HG03066 (cell line): ENCODE measurements around the gene TELO2.
A peak's percentile ranks its signal among the peaks of the same experiment; 100 is the strongest.
"Not testable (repeated sequence)": the region's sequence is repeated elsewhere in the genome, so short reads cannot be mapped to it uniquely, and the experiment has no call there.

Experiments
- ATAC-seq: cut with Tn5 transposase; IDR thresholded peaks from one replicate; pipeline ENCODE4 v1.9.1; 2021; ENCODE audit warnings: low read depth; ENCODE audit not compliant: unreplicated experiment

TELO2 gene

GRCh38 chr16:1474796-1475551 is 18.2 kb upstream of the TELO2 start, which contains the start of gene CLCN7:
Gene CLCN7, minus strand, starts transcription at chr16:1475028. Its CDS starts 54 bp downstream, at chr16:1474974.
- peak; percentile 76 for ATAC-seq

GRCh38 chr16:1475552-1476114 is 17.5 kb upstream of the TELO2 start:
- no peak for ATAC-seq

- no peak for ATAC-seq
These were observed 16.1 kb upstream of the TELO2 start for GRCh38 chr16:1477033-1477432.

- not testable (repeated sequence) for ATAC-seq
These were observed 14.2 kb upstream of the TELO2 start for GRCh38 chr16:1478937-1479336.

- no peak for ATAC-seq
These were observed 11.0 kb upstream of the TELO2 start for GRCh38 chr16:1481906-1482835.

- ATAC-seq: no peak
These were observed 7.2 kb upstream of the TELO2 start for GRCh38 chr16:1485847-1486496.

- no peak for ATAC-seq
These were observed 6.4 kb upstream of the TELO2 start for GRCh38 chr16:1486551-1487390.

GRCh38 chr16:1487395-1488053 is 5.6 kb upstream of the TELO2 start:
- ATAC-seq: no peak

- ATAC-seq: no peak
These were observed 5.0 kb upstream of the TELO2 start for GRCh38 chr16:1488054-1488601.

- no peak for ATAC-seq
These were observed 4.5 kb upstream of the TELO2 start, which contains the start of gene PTX4 for GRCh38 chr16:1488619-1489018. Gene PTX4, minus strand, starts transcription at chr16:1488944. Its CDS starts 35 bp downstream, at chr16:1488909.

- ATAC-seq: no peak
These were observed 4.1 kb upstream of the TELO2 start for GRCh38 chr16:1489077-1489476.

GRCh38 chr16:1491327-1491726 is 1.8 kb upstream of the TELO2 start:
- no peak for ATAC-seq

GRCh38 chr16:1492082-1492922 is 858 bp upstream of the TELO2 start:
- no peak for ATAC-seq

- ATAC-seq: no peak
These were observed 560 bp downstream of the TELO2 start for GRCh38 chr16:1493746-1494094.

GRCh38 chr16:1494129-1494640 is 1.0 kb downstream of the TELO2 start:
- ATAC-seq: no peak

- no peak for ATAC-seq
These were observed 1.6 kb downstream of the TELO2 start for GRCh38 chr16:1494711-1495110.

GRCh38 chr16:1495211-1495888 is 2.2 kb downstream of the TELO2 start:
- ATAC-seq: no peak
